ENCODE measurements around the gene NR1D1.

The NR1D1 gene

DNA sequence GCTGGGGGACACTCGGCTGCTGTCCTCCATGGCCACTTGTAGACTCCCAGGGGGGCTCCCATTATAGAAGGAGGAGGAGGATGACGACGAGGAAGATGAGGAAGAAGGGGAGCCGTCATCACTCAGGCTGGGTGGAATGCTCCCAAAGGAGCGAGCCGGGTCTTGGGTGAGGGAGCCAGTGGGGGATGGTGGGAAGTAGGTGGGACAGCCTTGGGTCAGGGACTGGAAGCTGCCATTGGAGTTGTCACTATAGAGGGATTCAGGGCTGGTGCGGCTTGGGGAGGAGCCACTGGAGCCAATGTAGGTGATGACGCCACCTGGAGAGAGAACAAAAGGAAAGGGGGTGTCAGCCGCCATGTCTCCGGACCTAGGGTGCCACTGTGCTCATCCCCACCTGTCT lies 3.3 kb downstream of the NR1D1 start:
- no peak for DNase-seq (ENCODE audit: low read depth)

DNA sequence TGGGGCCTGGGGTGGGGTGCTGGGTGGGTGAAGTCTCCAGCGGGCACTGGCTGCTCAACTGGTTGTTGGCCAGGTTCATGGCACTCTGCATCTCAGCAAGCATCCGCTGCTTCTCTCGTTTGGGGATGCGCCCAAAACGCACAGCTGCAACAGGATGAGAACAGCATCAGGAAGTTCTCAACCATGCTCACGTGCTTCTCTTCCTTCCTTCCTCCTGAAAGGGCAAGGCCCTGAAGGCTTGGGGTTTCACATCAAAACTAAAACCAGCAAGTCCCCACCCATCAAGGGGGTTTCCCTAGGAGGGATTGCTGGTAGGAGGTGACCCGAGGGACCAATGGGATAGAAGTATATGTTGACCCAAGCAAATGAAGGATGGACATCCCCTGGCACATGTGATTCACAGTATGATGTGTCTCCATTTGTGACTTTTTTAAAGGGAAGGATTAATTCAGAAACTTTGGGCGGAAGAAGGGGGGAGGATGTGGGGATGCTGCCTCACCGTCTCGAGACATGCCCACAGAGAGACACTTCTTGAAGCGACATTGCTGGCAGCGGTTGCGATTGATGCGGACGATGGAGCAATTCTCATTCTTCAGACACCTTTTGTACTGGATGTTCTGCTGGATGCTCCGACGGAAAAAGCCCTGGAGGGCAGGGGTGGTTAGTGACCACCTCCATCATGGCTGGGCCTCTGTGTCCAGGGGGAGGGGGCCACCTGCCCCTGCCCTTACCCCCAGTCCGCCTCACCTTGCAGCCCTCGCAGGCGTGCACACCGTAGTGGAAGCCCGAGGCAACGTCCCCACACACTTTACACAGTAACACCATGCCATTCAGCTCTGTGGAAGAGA lies 4.2 kb downstream of the NR1D1 start:
- DNase-seq (ENCODE audit: low read depth): no peak

DNA sequence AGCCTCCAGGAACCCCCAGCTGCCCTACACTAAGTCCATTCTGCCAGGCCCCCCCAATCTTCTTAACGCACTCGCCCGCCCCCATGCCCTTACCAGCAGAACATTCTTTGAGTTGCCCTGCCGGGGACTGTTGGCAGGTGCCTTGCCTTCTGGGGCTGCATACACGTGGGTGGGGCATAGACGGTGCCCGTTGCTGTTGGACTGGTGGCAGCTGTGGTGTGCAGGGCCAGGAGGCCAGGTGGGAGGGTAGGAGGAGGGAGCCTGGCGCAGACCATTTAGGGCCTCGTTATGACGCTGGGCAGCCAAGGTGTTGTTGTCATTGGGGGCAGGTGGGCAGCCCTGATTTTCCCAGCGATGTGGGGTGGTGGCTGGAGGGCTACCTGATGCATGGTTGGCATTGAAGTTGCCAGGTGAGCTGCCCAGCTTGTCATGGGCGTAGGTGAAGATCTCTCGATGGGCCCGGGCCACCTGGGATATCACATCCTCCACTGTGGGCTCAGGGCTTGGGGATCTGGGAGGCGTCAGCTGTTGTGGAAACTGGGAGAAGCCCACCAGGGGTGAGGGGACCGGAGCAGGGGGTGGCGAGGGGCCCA lies 4.9 kb downstream of the NR1D1 start:
- no peak for DNase-seq (ENCODE audit: low read depth)

DNA sequence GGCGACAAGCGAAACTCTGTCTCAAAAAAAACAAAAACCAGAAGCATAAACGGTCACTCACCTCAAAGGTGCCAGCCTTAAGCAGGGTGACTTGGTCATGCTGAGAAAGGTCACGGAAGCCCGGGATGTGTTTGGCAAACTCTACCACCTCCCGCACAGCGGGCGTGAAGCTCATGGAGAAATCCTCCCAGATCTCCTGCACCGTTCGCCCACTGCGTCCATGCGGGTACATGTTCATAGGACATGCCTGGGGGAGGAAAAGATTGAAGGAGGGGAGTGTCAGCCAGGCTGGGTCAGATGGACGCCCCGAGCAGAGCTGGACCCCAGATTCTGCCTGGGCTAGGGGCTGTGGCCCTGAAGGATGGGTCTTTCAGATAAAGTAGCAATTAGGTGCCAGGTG lies 5.5 kb downstream of the NR1D1 start:
- DNase-seq (ENCODE audit: low read depth): no peak

DNA sequence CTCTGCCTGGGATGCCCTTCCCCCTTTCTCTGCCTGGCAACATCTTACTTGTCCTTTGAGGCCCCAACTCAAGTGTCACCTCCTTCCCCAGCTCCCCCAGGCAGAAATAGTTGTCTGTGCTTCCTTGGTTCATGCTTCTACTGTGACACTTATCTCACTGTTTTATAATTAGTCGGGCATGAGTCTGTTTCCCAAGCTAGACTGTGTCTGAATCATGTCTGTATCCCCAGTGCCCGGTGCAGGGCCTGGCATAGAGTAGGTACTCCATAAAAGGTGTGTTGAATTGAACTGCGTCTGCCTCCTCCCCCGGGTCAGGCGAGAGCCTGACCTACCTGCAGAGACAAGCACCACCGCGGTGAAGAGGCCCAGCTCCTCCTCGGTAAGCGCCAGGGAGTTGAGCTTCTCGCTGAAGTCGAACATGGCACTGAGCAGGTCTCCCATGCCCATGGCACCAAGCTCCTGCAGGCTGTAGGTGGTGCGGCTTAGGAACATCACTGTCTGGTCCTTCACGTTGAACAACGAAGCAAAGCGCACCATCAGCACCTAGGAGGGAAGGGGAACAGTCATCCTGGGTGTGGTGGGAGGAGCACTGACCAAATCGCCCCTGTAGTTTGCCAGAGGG lies 6.7 kb downstream of the NR1D1 start:
- no peak for DNase-seq (ENCODE audit: low read depth)

DNA sequence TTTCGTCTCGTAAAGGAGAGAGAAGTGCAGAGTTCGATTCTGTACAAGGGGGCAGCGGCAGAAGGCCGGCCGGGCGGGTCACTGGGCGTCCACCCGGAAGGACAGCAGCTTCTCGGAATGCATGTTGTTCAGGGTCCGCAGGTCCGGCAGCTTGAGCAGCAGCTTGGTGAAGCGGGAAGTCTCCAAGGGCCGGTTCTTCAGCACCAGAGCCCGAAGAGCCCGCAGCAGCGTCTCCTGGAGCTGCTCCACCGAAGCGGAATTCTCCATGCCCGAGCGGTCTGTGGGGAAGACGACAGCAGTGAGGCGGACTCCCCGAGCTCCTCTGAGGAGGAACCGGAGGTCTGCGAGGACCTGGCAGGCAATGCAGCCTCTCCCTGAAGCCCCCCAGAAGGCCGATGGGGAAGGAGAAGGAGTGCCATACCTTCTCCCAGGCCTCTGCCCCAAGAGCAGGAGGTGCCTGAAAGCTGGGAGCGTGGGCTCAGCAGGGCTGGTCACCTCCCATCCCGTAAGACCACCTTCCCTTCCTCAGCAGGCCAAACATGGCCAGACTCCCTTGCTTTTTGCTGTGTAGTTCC lies 7.3 kb downstream of the NR1D1 start:
- no peak for DNase-seq (ENCODE audit: low read depth)

DNA sequence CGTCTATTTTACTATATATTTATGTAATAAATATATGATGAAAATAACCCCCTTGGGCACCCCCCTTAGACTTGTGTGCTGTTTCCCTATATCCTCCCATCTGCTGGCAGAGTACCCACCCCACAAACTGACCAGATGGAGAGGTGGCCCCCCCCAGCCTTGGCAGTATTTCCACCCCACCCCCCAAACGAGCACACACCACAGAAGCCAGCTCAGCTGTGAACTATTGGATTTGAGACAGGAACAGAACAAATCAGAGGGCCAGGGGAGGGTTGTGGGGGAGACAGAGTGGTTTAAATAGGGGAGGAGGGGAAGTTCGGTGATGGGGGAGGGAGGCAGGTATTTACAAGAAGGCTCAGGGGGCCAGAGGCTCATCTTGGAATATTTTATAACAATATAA lies 7.8 kb downstream of the NR1D1 start:
- DNase-seq (ENCODE audit: low read depth): no peak

DNA sequence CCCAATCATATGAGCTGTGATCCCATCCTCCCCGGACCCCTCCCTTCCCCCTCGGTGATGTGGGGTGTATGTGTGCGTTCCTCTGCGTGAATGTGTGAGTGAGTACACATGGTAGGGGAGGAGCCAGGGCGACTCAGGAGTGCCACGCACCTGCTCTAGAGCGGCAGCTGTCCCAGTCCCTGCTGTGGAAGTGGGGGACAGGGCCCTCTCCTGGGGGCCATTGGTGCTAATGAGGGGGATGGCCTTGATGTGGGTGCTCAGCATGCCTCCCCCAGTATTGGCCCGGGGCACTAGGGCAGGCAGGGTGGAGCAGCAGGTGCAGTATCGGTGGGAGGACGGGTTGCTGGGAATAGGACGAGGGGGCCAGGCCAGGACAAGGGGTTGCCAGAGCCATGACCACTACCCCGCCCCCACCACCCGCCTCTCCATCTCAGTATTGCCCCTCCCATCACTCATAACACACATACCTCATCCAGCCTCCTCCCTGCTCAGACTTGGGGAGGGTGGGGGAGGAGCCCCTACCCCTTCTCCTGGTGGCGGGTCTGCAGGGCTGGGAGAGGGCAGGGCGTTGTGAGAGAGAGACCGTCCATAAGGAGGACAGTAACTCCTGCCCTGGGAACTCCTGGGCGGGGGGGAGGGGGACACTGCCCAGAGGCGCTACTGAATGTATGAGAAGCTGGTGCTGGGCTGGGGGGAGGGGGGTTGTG lies 8.5 kb downstream of the NR1D1 start:
- no peak for DNase-seq (ENCODE audit: low read depth)

DNA sequence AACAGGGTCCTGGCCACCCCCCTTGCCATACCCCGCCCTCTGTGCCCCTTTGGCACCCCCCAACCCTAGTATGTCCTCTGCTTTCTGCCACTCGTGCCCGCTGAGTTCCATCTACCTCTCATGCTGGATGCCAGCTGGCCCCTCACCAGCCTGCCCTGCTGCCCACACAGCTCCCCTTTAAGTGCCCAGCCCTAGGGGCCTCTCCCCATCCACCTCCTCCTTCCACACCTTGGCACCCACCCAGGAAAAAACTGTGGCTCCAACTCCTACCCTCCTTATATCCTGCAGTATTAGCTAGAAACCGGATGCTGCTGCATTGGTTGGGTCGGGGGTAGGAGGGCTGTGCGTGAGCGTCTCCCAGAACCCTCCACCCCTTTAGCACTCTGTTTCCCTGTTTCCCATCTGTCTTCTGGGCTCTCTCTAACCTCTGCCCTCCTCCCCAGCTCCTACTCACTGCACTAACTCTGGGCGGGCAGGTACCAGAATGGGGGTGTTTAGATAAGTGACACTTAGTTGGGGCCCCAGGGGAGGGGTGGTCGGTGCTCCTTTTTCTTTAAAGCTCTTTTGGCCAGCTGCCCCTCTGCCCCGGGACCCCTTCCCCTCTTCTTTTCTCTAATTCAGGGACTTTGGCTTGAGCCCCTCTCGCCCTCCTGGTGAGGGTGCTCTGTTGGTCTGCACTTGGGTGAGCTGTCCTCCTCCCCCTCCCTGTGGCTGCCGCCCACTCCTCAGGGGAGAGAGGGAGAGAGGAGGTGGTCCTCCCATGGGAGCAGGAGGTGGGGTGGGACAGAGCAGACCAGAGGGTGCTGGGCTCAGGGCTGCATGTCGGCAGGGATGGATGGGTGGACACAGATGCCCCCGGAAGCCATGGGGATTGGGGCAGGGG lies 9.9 kb downstream of the NR1D1 start:
- DNase-seq (ENCODE audit: low read depth): no peak

DNA sequence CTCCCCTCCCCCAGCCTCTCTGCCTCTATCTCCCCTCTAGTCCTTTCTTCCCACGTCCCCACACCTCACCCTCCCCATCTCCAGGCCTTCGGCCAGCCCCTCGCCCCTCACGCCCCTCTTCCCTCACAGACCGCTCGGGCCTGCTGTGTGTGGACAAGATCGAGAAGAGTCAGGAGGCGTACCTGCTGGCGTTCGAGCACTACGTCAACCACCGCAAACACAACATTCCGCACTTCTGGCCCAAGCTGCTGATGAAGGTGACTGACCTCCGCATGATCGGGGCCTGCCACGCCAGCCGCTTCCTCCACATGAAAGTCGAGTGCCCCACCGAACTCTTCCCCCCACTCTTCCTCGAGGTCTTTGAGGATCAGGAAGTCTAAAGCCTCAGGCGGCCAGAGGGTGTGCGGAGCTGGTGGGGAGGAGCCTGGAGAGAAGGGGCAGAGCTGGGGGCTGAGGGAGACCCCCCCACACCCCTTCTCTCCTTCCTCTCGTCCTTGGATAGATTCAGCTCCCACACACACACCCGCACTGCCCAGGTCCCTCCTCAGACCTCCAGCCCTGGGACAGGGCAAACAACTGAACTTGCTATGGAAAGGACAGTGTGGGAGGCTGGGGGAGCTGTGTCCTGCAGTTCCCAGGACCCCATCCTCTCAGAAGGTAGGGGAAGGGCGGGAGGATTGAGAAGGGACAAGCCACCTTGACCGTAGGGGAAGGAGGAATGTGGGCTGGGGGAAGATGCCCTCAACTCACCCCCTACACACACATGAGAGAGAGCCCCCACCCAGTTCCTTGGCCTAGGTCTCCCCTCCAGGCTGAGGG lies 11.1 kb downstream of the NR1D1 start:
- DNase-seq (ENCODE audit: low read depth): no peak

DNA sequence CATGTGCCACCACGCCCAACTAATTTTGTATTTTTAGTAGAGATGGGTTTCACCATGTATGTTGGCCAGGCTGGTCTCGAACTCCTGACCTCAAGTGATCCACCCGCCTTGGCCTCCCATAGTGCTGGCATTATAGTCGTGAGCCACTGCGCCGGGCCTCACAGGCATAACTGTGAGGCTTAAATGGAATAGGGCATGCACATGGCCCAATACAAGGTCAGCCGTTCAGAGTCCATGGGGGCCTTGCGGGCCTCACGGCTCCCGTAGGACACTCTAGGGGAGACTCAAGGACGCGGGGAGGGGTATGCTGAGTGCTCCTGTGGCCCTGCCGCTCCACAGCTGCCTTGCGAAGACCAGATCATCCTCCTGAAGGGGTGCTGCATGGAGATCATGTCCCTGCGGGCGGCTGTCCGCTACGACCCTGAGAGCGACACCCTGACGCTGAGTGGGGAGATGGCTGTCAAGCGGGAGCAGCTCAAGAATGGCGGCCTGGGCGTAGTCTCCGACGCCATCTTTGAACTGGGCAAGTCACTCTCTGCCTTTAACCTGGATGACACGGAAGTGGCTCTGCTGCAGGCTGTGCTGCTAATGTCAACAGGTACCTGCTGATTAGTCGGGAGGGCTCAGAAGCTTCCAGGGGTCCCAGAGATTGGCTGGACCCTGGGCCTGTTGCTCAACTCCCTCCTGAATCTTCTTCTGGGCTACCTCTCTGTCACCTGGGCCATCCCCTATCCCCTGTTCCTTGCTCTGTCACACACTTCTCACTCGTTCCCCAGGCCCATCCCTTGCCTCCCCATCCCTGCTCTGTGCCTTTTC lies 12.3 kb downstream of the NR1D1 start:
- no peak for DNase-seq (ENCODE audit: low read depth)

DNA sequence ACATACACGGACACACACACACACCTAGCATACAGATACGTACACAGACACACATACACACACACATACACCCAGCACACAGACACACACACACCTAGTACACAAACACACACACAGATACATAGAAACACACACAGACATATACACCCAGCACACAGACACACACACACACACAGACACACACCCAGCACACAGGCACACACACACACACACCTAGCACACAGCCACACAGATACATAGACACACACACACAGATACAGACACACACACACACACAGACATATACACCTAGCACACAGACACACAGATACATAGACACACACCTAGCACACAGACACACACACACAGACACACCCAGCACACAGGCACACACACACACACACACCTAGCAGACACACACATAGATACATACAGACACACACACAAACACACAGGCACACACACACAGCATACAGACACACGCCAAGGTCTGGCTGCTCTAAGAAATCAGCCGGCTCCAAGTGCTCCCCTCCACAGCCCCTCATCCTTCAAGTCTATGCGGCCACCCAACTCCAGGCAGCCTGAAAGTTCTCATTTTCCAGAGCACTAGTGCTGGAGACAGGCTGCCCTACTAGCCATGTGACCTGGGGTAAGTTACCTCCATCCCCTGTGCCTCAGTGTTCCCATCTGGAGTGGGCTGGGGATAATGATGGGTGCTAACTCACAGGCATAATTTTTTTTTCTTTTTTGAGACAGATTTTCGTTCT lies 13.2 kb downstream of the NR1D1 start:
- no peak for DNase-seq (ENCODE audit: low read depth)

DNA sequence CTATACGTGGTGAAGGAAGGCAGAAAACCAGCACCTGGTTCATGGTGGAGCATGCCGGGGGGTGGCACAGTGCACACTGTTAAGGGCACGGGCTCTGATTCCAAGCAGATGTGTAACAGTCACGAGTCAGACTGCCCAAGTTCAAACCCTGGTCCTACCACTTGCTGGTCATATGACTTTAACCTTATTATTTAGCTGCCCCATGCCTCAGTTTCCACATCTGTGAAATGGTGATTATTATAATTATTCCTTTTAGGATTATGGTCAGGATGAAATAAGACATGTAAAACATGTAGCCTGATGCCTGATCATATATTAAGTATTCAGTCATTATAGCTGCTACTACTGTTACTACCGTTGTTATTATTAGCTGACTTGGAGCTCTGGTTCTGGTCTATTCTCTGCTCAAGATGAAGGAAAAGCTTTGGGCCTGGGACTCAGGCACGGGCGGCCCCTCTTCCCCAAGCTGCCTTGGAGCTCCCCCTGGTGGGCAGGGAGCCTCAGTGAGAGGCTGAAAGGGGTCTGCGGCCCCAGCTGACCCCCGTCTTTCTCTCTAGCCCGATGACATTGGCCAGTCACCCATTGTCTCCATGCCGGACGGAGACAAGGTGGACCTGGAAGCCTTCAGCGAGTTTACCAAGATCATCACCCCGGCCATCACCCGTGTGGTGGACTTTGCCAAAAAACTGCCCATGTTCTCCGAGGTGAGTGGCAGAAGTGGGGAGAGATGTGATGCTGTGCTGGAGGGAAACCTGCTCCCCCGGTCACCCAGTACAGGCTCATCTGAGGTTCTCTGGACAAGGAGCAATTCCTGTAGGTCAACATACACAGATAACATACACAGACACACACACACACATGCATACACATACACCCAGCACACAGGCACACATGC lies 14.0 kb downstream of the NR1D1 start:
- DNase-seq (ENCODE audit: low read depth): peak; percentile 64

DNA sequence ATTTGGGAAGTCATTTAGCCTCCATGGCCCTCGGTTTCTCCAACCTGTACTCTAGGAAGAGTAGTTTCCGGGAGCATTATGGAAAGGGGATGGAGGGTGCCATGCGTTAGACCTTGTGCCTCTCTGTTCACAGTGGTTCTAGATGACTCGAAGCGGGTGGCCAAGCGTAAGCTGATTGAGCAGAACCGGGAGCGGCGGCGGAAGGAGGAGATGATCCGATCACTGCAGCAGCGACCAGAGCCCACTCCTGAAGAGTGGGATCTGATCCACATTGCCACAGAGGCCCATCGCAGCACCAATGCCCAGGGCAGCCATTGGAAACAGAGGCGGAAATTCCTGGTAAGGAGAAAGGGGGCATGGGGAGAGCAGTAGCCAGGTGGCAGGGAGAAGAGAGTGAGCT lies 15.9 kb downstream of the NR1D1 start:
- no peak for DNase-seq (ENCODE audit: low read depth)

DNA sequence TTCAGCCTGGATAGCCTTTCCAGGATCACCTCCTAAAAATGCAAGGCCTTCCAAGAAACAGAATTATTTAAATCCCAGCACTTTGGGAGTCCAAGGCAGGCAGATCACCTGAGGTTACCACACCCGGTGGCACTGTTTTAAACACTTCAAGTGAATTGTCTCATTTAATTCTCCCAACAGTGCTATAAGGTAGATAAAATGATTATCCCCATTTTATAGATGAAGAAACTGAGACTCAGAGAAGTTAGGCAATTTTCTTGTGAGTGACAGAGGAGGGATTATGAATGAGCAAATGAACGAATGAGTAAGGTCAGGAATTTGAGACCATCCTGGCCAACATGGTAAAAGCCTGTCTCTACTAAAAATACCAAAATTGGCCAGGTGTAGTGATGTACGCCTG lies 20.8 kb downstream of the NR1D1 start:
- no peak for DNase-seq (ENCODE audit: low read depth)

DNA sequence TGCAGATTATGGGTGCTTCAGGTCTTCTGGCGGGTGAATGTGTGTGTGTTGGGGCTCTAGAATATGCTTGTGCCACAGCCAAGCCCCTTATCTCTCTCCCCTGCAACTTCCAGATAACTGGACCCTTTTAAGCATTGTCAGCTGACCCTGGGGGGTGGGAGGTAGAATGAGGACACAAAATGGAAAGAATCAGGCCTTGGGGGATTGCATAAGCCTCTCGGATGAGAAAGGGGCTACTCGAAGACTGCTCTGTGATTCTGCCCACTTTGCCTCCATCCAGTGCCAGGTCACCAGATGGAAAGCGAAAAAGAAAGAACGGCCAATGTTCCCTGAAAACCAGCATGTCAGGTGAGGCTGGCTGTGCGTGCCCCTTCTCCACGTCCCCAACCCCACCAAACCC lies 23.8 kb downstream of the NR1D1 start:
- no peak for DNase-seq (ENCODE audit: low read depth)

DNA sequence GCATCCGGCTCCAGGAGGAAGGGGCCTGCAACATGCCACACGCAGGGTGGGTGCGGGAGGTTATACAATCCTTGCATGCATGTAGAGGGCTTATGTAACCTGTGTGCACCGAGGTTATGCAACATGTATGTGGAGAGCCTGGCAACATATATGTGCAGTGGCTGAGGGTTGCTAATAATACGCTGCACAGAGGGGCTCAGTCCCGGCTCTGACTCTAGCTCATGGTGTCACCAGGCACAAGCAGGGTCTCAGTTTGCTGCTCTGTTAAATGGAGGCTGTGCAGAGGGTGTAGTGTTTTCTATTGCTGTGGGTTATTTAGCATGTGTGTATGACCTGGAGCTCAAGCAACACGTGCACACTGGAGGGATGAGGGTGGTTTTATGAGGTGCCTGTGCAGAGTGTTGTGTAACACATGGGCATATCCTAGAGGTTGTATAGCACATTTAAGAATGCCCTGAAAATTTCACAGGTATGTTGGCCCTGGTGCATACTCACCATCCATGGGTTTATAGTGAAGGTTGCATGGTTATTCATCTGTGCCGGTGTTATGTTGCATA lies 24.4 kb downstream of the NR1D1 start:
- DNase-seq (ENCODE audit: low read depth): no peak
